ENCODE results near the gene CD72.

CD72 gene

DNA sequence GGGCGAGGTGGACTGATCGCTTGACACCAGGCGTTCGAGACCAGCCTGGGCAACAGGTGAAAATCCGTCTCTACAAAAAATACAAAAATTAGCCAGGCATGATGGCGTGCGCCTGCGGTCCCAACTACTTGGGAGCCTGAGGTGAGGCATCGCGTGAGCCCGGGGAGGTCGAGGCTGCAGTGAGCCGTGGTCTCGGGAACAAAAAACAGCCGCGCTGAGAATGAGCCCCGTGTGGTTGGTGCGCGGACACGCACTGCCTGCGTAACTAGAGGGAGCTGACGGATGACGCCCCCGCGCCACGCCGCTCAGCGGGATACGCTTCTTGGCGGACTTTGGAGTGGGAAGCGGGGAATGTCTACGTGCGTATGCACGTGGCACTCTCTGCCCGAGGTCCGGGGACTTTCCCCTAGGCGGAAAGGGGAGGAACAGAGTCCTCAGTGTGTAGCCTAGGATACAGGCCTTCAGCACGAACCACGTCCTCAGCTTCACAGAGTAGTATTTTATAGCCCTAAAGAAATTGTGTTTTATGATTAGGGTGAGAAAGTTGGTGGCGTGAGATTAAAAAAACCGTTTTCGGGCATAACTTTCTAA, 39.4 kb upstream of the CD72 start, which contains the start of gene RMRP (continued):
- TF ChIP-seq ZNF157 (tag by site-specific recombination; IDR thresholded peaks at IDR 0.05) (0 out of 2 replicates have a peak, but pooled peaks have one; percentile 23), ZNF473 (tag by site-specific recombination; IDR thresholded peaks at IDR 0.05) (no peak), ZNF146 (tag by site-specific recombination; IDR thresholded peaks at IDR 0.05) (no peak), ZNF530 (tag by site-specific recombination; IDR thresholded peaks at IDR 0.05; ENCODE audit: low read depth) (no peak), ZNF2 (tag by site-specific recombination; IDR thresholded peaks at IDR 0.05) (peak; percentile 97), ZNF624 (tag by site-specific recombination; IDR thresholded peaks at IDR 0.05) (no peak), ZNF560 (tag by site-specific recombination; IDR thresholded peaks at IDR 0.05; ENCODE audit: borderline replicate concordance) (no peak), ELK4 (IDR thresholded peaks at IDR 0.05; ENCODE audit: borderline replicate concordance, low read depth, low read length) (no peak), HOXC10 (CRISPR knock-in tag; IDR thresholded peaks at IDR 0.05) (no peak)

GRCh38 chr9:35656831-35657545, 38.8 kb upstream of the CD72 start:
- Histone ChIP-seq H3K9me3 (ENCODE audit: control insufficient read depth, insufficient read depth, low read depth, low read length) (no peaks in the 10 kb centered on the region), H3K36me3 (ENCODE audit: control insufficient read depth in 2 of 2, insufficient read depth in 1 of 2, low read length in 2 of 2) (peaks cover 5 to 19% of the 10 kb centered on the region in 2 experiments), H3K4me3 (ENCODE audit: low read depth, low read length) (peak overlapping the region; percentile 40), H3K4me1 (ENCODE audit: control insufficient read depth, insufficient read depth, low read length) (peaks cover 8% of the 10 kb centered on the region; the same call in 1 of the 2 replicates), H3K27ac (ENCODE audit: extremely low read depth, low read depth, low read length) (peak overlapping the region; percentile 93)
- ChIA-PET POLR2A (interaction anchor here (0.7 to 4.3 kb wide), 12 partner anchors 10 to 554 kb away, joined by 3 to 41 read pairs (median 7); partner anchors contain the start of genes ATOSB, CREB3, GBA2 and RGP1), CTCF (interaction anchor here (0.7 to 14.5 kb wide), 11 partner anchors 11 to 578 kb away, joined by 3 to 157 read pairs (median 9); partner anchors contain the start of genes TLN1 and TPM2)
- TF ChIP-seq ZNF133 (tag by site-specific recombination; IDR thresholded peaks at IDR 0.05) (no peak), ZNF140 (tag by site-specific recombination; IDR thresholded peaks at IDR 0.05) (no peak), ZNF121 (tag by site-specific recombination; IDR thresholded peaks at IDR 0.05) (no peak), ZNF560 (tag by site-specific recombination; IDR thresholded peaks at IDR 0.05; ENCODE audit: borderline replicate concordance) (no peak), ZNF341 (tag by site-specific recombination; IDR thresholded peaks at IDR 0.05; ENCODE audit: low read depth) (peak; percentile 90)
- TF ChIP-seq, protein P1, sequence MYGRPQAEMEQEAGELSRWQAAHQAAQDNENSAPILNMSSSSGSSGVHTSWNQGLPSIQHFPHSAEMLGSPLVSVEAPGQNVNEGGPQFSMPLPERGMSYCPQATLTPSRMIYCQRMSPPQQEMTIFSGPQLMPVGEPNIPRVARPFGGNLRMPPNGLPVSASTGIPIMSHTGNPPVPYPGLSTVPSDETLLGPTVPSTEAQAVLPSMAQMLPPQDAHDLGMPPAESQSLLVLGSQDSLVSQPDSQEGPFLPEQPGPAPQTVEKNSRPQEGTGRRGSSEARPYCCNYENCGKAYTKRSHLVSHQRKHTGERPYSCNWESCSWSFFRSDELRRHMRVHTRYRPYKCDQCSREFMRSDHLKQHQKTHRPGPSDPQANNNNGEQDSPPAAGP (tag by site-specific recombination; IDR thresholded peaks at IDR 0.05) = no peak

DNA sequence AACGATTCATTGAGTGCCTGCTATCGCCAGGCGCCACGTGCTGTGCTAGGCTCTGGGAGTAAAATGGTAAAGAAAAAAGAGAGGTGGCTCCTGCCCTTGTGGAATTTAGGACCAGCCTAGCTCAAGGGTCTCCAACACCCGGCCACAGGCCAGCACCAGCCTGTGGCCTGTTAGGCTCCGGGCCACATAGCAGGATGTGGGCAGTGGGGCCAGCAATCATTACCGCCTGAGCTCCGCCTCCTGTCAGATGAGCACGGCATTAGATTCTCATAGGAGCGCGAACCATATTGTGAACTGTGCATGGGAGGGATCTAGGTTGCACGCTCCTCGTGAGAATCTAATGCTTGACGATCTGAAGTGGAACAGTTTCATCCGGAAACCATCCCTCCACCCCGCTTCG, 38.1 kb upstream of the CD72 start:
- Histone ChIP-seq H3K9me3 (ENCODE audit: control insufficient read depth, insufficient read depth, low read depth, low read length) (no peaks in the 10 kb centered on the region), H3K36me3 (ENCODE audit: control insufficient read depth in 2 of 2, insufficient read depth in 1 of 2, low read length in 2 of 2) (peaks cover 1 to 14% of the 10 kb centered on the region in 2 experiments; a peak in 2 of 3 replicates), H3K27ac (ENCODE audit: extremely low read depth, low read depth, low read length) (no peak overlapping the region), H3K4me1 (ENCODE audit: control insufficient read depth, insufficient read depth, low read length) (peaks cover 8% of the 10 kb centered on the region; the same call in 1 of the 2 replicates), H3K4me3 (ENCODE audit: low read depth, low read length) (no peak overlapping the region)
- ChIA-PET POLR2A (interaction anchor here (0.7 to 4.3 kb wide), 5 partner anchors 9 to 101 kb away, joined by 4 to 41 read pairs (median 7); partner anchors contain the start of genes CREB3 and TLN1), CTCF (interaction anchor here (1.1 to 14.5 kb wide), 8 partner anchors 9 to 226 kb away, joined by 4 to 157 read pairs (median 12); partner anchors contain the start of genes ARHGEF39, TLN1 and TPM2)
- TF ChIP-seq ZNF398 (tag by site-specific recombination; IDR thresholded peaks at IDR 0.05) = no peak
- no peak for TF ChIP-seq ZNF362 (tag by site-specific recombination; IDR thresholded peaks at IDR 0.05)
- TF ChIP-seq, protein P2, sequence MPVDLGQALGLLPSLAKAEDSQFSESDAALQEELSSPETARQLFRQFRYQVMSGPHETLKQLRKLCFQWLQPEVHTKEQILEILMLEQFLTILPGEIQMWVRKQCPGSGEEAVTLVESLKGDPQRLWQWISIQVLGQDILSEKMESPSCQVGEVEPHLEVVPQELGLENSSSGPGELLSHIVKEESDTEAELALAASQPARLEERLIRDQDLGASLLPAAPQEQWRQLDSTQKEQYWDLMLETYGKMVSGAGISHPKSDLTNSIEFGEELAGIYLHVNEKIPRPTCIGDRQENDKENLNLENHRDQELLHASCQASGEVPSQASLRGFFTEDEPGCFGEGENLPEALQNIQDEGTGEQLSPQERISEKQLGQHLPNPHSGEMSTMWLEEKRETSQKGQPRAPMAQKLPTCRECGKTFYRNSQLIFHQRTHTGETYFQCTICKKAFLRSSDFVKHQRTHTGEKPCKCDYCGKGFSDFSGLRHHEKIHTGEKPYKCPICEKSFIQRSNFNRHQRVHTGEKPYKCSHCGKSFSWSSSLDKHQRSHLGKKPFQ (tag by site-specific recombination; IDR thresholded peaks at IDR 0.05) = no peak
- no peak for TF ChIP-seq GLI4 (tag by site-specific recombination; IDR thresholded peaks at IDR 0.05)
- no peak for TF ChIP-seq ZSCAN23 (tag by site-specific recombination; IDR thresholded peaks at IDR 0.05)
- TF ChIP-seq KLF8 (tag by site-specific recombination; IDR thresholded peaks at IDR 0.05) = no peak

Measured in HEK293 (cell line).